ENCODE measurements around the gene SPRED3. TPM values are rescaled to one million over a fixed set of nuclear protein-coding genes. Genes with fewer than 3 reads are reported as not detected.
A peak's percentile ranks its signal among the peaks of the same experiment; 100 is the strongest.

The SPRED3 gene
- total and polyA plus RNA-seq, 9 of the 15 experiments (the other 6 are each of a cell fraction or from before 2014, with no cell fraction given): 0.05 to 1.3 (median 0.36) TPM

GRCh38 chr19:38375098-38375493 is 13.4 kb upstream of the SPRED3 start (continued):
- no peak for TF ChIP-seq ZBTB11 (CRISPR knock-in tag; IDR thresholded peaks at IDR 0.05)
- no peak for TF ChIP-seq FOXK1 (CRISPR knock-in tag; IDR thresholded peaks at IDR 0.05; ENCODE audit: borderline replicate concordance)
- no peak for TF ChIP-seq TAL1 (IDR thresholded peaks at IDR 0.05)
- TF ChIP-seq PTBP1 (IDR thresholded peaks at IDR 0.05; ENCODE audit: low read depth, low read length): no peak
- 0 out of 2 replicates have a peak, but pooled peaks have one; percentile 20 for TF ChIP-seq ATF6 (CRISPR knock-in tag; IDR thresholded peaks at IDR 0.05)
- no peak for TF ChIP-seq FOXJ3 (CRISPR knock-in tag; IDR thresholded peaks at IDR 0.05)
- no peak for TF ChIP-seq CCNT2 (IDR thresholded peaks at IDR 0.05; ENCODE audit: borderline replicate concordance, extremely low read depth, insufficient read length, low read depth, low read length)
- peak in 1 of 2 experiments; percentile 10 for TF ChIP-seq AFF1 (IDR thresholded peaks at IDR 0.05; ENCODE audit: low read depth in 1 of 2, partially characterized antibody in 2 of 2)
- no peak for TF ChIP-seq HLTF (IDR thresholded peaks at IDR 0.05)
- TF ChIP-seq ZNF740 (CRISPR knock-in tag; IDR thresholded peaks at IDR 0.05): no peak
- TF ChIP-seq ZNF740 (tag; IDR thresholded peaks at IDR 0.05): no peak
- TF ChIP-seq NONO (IDR thresholded peaks at IDR 0.05; ENCODE audit: low read depth in 2 of 2, low read length in 1 of 2): no peak
- no peak for TF ChIP-seq SFPQ (IDR thresholded peaks at IDR 0.05; ENCODE audit: low read depth, low read length)
- 0 out of 4 replicates have a peak, but pooled peaks of 1 of the 2 experiments have one; percentile 4 for TF ChIP-seq KDM4B (IDR thresholded peaks at IDR 0.05; ENCODE audit: borderline replicate concordance in 2 of 2, low read depth in 1 of 2)
